Inflammatory macrophage (primary cell): ENCODE results near the gene SSC5D.
"Not testable (repeated sequence)": the region's sequence is repeated elsewhere in the genome, so short reads cannot be mapped to it uniquely, and the experiment has no call there.

Experiments used
- DNase-seq, 2 donors: peaks; one replicate each; pipeline ENCODE4 v3.0.0-alpha.2; 2020 to 2022

The SSC5D gene

GRCh38 chr19:55488986-55489710 lies 912 bp downstream of the SSC5D start:
- no peak for DNase-seq

- DNase-seq, result no peak
These were observed 1.7 kb downstream of the SSC5D start for GRCh38 chr19:55489711-55490477.

- DNase-seq, result no peak
These were observed 2.5 kb downstream of the SSC5D start for GRCh38 chr19:55490478-55491432.

DNA sequence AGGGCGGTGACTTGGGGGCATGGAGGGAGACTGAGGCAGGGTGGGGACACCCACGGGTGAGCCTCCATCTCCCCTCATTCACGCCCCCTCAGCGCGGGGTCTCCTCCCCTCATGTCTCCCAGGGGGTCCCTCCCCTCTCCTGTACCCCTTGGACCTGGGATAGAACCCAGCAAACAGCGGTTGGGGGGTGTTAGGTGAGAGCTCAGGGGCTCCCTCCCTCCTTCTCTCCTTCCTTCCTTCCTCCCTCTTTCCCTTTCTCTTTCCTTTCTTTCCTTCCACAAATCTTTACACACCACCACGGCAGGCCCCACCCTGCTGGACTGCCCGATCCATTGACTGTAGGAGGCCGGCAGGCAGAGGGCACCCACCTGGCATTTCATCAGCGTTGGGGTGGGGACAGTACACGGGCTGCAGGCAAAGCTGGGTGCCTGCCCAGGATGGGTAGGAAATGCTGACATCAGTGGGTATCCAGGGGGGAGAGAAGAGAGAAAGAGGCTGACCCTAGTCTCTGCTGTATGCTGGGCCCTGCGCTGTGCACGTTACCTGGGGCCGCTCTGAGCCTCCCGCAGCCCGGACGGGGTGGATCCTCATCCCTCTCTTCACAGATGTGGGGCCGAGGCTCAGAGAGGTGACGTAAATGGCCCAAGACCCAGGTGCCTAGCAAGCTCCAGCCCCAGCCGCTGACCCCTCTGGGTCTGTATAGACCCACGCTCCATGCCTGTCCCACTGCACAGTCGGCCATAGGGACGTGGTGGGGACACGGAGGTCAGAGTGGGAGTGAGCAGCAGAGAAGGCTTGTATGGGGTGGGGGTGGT lies 3.5 kb downstream of the SSC5D start:
- DNase-seq, result no peak

DNA sequence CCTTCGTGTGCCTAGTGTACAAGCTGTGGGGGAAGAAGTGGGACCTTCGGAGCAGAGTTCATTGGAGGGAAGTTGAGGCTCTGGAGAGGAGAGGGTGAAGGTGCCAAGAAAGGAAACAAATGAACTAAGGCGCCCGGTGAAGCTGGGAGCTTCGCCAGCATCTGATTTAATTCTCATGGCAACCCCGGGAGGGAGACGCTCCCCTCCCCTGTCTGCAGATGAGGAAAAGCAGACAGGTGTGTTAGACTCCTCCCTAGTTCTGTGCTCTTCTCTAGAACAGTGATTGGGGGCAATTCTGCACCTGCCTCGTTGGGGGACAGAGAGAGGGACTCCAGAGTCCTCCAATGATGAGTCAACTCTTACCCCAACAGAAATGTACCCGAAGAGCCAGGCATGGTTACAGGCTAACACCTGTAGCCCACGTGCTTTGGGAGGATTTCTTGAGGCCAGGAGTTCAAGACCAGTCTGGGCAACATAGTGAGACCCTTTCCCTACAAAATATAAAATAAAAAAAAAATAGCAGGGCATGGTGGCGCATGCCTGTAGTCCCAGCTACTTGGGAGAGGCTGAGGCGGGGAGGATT lies 4.2 kb downstream of the SSC5D start:
- DNase-seq, result no peak

DNA sequence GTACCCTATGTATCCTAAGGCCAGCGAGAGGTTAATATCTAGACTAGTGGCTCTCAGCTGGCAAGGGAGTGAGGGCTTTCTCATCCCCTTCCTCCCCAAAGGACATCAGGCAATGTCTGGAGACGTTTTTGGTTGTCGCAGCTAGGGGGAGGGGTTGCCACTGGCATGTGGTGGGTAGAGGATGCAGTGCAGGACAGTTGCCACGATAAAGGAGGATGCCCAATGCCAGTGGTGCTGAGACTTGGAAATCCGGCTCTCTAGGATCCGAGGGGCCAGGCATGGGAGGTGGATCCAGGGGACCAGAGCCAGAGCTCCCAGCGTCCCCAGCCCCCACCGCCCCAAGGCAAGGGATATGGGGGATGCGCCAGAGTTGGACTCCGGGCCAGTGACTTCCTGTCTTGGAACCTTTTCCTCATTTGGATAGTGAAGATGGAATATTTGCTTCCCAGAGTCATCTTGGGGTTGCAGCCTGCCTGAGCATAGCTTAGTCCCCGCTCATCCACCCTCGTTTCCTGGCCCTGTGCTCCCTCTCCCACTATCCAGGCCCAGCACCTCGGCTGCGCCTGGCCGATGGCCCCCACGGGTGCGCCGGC lies 4.9 kb downstream of the SSC5D start:
- no peak for DNase-seq

DNA sequence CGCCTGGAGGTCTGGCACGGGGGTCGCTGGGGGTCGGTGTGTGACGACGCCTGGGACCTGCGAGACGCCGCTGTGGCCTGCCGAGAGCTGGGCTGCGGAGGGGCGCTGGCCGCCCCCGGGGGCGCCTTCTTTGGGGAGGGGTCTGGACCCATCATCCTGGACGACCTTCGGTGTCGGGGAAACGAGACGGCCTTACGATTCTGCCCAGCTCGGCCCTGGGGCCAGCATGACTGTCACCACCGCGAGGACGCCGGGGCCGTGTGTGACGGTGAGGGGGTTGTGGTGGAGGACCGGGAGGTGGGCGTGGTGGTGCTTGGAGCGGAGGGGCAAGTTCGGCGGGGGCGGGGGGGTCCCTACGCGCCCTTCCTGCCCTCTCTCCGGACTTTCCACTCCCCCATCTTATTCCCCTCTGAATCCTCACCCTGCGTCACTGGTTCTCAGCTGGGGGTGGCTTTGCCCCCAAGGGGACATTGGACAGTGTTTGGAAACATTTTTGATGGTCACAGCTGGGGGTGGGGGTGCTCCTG lies 5.5 kb downstream of the SSC5D start:
- no peak for DNase-seq

- peak in 1 of 2 donors; percentile 29 for DNase-seq
These were observed 6.0 kb downstream of the SSC5D start for GRCh38 chr19:55494172-55494761.

- DNase-seq, result no peak
These were observed 7.6 kb downstream of the SSC5D start for GRCh38 chr19:55495646-55496349.

GRCh38 chr19:55496820-55497219 lies 8.6 kb downstream of the SSC5D start:
- not testable (repeated sequence) for DNase-seq

GRCh38 chr19:55497763-55498162 lies 9.5 kb downstream of the SSC5D start:
- DNase-seq, result no peak

DNA sequence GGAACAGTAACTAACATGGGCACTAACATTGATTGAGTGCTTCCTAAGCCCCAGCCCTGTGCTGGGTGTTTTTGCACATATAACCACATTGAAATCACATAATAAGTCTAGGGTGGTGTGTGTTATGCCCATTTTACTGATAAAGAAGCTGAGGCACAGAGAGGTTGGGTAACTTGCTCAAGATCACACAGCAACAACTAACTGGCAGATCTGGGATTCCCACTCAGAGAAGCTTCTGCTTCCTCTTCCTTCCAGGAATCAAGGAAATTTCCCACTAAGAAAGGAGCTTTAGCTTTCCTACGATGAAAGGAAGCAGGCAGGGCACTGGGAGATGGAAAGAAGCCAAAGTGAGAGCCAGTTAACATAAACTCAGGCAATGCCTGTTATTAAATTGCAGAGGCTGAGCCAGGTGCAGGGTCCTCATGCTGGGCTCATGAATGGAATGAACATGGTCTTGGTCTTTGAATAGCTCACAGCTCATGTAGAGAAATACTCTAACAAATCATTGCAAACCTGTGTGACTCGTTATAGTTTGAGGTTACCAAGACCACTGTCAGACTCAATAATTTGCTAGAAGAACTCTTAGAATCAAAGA lies 10.1 kb downstream of the SSC5D start:
- no peak for DNase-seq

GRCh38 chr19:55500368-55500952 lies 12.2 kb downstream of the SSC5D start:
- no peak for DNase-seq

DNA sequence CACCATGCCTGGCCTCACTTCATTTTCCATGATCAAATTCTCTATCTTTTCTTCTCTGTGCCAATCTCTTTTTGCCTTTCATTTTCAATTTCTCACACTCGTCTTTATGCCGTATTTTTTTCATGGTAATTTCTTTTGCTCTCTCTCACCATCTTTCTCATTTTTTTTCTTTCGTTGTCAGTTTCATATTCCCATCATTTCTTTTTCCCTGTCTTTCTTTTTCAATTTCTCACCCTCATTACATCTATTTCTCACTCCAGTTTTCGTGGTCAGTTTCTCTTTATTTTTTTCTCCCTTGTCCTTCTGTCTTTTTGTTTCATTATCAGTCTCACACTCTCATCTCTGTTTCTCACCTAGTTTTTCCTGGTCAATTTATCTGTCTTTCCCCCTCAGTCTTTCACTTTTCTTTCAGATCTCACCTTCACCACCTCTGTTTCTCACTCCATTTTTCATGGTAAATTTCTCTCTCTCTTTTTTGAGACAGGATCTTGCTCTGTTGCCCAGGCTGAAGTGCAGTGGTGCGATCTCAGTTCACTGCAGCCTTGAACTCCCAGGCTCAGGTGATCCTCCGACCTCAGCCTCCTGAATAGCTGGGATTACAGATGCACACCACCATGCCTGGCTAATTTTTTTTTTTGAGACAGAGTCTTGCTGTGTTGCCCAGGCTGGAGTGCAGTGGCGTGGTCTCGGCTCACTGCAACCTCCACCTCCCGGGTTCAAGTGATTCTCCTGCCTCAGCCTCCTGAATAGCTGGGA lies 14.1 kb downstream of the SSC5D start:
- no peak for DNase-seq

GRCh38 chr19:55503157-55503501 lies 14.9 kb downstream of the SSC5D start:
- DNase-seq, result no peak

GRCh38 chr19:55503502-55504251 lies 15.4 kb downstream of the SSC5D start:
- DNase-seq, result peak; percentile 94

DNA sequence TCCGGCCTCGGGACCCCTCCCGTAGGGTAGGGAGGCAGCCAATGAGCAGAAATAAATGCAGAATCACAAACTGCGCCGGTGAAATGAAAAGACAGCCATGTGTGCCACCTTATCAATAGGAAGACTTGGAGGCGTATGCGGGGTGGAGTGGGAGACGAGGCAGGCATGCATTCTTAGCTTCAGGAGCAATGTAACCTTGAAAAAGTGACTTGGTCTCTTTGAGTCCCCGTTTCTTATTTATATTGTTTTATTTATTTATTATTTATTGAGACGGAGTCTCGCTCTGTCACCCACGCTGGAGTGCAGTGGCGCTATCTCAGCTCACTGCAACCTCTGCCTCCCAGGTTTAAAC lies 16.0 kb downstream of the SSC5D start:
- no peak for DNase-seq

DNA sequence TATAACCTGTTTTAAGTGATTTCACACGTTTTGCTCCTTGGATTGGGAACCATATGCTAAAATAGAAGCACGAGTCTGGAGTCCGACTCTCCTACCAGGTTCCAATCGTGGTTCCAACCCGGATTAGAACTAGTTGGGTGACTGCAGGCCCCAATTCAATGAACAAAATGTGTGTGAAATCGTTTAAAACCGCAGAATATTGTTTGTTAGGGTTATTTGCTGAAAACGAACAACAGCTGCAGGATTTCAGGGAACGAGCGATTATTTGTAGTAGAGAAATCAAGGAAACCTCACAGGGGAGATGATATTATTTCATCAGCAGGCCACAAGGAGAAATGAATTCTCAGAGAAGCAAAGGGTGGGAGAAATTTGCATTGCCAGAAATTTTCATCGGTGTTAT lies 16.7 kb downstream of the SSC5D start:
- no peak for DNase-seq
